Stimulated activated CD4-positive, alpha-beta T cell treated with anti-CD3 and anti-CD28 coated beads, Interleukin-4, amount 100 ng/mL, for 48 hours (primary cell): Measurements from ENCODE around the gene ASH1L.
A peak's percentile ranks its signal among the peaks of the same experiment; 100 is the strongest.
"Not testable (repeated sequence)": the region's sequence is repeated elsewhere in the genome, so short reads cannot be mapped to it uniquely, and the experiment has no call there.

Experiments used
- DNase-seq, 2 donors: peaks; one replicate each; pipeline ENCODE4 v3.0.0-alpha.2; 2020; ENCODE audit warnings: low read depth in 2 of 2

Gene ASH1L, protein sequence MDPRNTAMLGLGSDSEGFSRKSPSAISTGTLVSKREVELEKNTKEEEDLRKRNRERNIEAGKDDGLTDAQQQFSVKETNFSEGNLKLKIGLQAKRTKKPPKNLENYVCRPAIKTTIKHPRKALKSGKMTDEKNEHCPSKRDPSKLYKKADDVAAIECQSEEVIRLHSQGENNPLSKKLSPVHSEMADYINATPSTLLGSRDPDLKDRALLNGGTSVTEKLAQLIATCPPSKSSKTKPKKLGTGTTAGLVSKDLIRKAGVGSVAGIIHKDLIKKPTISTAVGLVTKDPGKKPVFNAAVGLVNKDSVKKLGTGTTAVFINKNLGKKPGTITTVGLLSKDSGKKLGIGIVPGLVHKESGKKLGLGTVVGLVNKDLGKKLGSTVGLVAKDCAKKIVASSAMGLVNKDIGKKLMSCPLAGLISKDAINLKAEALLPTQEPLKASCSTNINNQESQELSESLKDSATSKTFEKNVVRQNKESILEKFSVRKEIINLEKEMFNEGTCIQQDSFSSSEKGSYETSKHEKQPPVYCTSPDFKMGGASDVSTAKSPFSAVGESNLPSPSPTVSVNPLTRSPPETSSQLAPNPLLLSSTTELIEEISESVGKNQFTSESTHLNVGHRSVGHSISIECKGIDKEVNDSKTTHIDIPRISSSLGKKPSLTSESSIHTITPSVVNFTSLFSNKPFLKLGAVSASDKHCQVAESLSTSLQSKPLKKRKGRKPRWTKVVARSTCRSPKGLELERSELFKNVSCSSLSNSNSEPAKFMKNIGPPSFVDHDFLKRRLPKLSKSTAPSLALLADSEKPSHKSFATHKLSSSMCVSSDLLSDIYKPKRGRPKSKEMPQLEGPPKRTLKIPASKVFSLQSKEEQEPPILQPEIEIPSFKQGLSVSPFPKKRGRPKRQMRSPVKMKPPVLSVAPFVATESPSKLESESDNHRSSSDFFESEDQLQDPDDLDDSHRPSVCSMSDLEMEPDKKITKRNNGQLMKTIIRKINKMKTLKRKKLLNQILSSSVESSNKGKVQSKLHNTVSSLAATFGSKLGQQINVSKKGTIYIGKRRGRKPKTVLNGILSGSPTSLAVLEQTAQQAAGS (N-terminal part only)

GRCh38 chr1:155562581-155563376, at the start of gene ASH1L:
ASH1L (minus strand) TSS chr1:155562803; CDS start chr1:155521519, 41,284 bp downstream.
- DNase-seq, result peak; percentile 91 to 93

GRCh38 chr1:155610257-155610647, 47.6 kb upstream of the ASH1L start:
- not testable (repeated sequence) for DNase-seq

- peak; percentile 99 for DNase-seq
Measured at GRCh38 chr1:155609515-155610256, 47.1 kb upstream of the ASH1L start, which contains the start of gene MSTO1. MSTO1 (plus strand) TSS chr1:155610218; CDS start chr1:155610249, 31 bp downstream.

DNA sequence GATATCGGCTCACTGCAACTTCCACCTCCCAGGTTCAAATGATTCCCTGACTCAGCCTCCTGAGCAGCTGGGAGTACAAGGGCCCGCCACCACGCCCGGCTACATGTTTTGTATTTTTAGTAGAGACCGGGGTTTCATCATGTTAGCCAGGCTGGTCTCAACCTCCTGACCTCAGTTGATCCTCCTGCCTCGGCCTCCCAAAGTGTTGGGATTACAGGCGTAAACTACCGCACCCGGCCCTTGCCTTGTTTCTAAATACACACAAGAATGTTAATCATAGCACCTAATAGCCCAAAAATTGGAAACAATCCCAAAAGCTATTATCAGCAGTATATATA, 46.3 kb upstream of the ASH1L start:
- DNase-seq, result no peak

DNA sequence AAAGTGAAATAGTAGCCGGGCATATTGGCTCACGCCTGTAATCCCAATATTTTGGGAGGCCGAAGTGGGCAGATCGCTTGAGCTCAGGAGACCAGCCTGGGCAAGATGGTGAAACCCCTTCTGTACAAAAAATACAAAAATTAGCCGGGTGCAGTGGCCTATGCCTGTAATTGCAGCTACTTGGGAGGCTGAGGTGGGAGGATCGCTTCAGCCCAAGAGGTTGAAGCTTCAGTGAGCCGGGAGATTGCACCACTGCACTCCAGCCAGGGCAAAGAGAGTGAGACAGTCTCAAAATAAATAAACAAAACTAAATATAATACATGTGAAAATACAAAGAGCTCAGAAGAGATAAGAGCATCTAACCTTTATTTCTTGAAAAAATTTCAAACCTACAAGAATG, 45.1 kb upstream of the ASH1L start:
- no peak for DNase-seq

- not testable (repeated sequence) for DNase-seq
Measured at GRCh38 chr1:155599828-155600572, 37.4 kb upstream of the ASH1L start.

- no peak for DNase-seq
Measured at GRCh38 chr1:155598842-155599331, 36.3 kb upstream of the ASH1L start.

DNA sequence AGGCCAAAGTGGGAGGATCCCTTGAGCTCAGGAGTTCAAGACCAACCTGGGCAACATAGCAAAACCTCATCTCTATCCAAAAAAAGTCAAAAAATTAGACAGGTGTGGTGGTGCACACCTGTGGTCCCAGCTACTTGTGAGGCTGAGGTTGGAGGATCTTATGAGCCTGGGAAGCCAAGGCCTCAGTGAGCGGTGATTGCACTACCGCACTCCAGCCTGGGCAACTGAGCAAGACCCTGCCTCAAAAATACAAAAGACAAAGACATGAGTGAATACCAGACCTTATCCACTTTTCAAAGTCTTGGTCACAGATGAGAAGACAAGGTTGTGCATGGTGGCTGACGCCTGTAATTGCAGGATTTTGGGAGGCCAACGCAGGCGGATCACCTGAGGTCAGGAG, 34.3 kb upstream of the ASH1L start:
- no peak for DNase-seq

- DNase-seq, result not testable (repeated sequence)
Measured at GRCh38 chr1:155595877-155596474, 33.4 kb upstream of the ASH1L start.

DNA sequence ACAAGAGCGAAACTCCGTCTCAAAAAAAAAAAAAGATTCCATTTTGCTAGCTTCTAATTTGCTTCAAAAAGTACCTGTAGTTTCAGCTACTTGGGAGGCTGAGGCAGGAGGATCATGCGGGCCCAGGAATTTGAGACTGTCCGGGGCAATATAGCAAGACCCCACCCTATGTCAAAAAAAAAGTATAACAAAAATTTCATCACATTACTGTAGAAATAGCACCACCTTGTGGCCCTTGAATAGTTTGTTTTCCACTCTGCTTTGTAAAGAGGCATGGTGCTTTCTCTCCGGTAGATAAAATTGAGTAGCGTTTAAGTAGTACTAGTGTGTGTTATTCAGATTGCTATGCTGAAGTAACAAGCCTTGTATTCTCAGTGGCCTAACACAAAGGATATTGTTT, 29.2 kb upstream of the ASH1L start:
- no peak for DNase-seq

GRCh38 chr1:155590516-155591247, 28.1 kb upstream of the ASH1L start:
- DNase-seq, result not testable (repeated sequence)

DNA sequence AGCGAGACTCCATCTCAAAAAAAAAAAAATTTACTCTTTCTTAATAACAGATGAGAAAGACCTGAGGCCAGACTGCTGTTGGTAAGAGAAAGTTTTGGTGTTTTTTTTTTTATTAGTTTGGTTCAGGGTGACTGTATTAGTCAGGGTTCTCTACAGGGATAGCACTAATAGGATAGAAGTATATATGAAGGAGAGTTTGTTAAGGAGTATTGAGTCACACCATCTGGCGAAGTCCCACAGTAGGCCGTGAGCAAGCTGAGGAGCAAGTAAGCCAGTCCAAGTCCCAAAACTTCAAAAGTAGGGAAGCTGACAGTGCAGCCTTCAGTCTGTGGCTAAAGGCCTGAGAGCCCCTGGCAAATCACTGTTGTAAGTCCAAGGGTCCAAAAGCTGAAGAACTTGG, 26.7 kb upstream of the ASH1L start:
- not testable (repeated sequence) for DNase-seq

GRCh38 chr1:155583846-155584245, 21.2 kb upstream of the ASH1L start:
- not testable (repeated sequence) for DNase-seq

- not testable (repeated sequence) for DNase-seq
Measured at GRCh38 chr1:155575608-155576007, 13.0 kb upstream of the ASH1L start.

GRCh38 chr1:155574077-155574476, 11.5 kb upstream of the ASH1L start:
- DNase-seq, result no peak

DNA sequence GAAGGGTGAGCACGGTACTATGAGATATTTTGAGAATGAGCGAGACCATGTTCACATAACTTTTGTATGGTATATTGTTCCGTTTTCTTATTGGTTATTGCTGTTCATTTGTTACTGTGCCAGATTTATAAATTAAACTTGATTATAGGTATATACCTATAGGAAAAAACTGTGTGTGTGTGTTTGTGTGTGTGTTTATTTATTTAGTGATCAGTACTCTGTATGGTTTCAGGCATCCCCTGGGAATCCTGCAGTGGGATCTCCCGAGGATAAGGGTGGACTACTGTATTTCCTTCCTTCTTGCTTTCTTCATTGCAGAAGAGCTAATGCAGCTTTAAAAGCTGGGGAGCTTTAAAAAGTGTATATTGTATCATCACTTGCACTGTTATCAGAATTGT, 8.0 kb upstream of the ASH1L start:
- DNase-seq, result no peak

GRCh38 chr1:155569988-155570592, 7.5 kb upstream of the ASH1L start:
- DNase-seq, result no peak

GRCh38 chr1:155563377-155564022, 897 bp upstream of the ASH1L start:
- DNase-seq, result not testable (repeated sequence)
